Measurements from ENCODE around the gene APOBEC3B.
"Not testable (repeated sequence)": the region's sequence is repeated elsewhere in the genome, so short reads cannot be mapped to it uniquely, and the experiment has no call there.

APOBEC3B gene

DNA sequence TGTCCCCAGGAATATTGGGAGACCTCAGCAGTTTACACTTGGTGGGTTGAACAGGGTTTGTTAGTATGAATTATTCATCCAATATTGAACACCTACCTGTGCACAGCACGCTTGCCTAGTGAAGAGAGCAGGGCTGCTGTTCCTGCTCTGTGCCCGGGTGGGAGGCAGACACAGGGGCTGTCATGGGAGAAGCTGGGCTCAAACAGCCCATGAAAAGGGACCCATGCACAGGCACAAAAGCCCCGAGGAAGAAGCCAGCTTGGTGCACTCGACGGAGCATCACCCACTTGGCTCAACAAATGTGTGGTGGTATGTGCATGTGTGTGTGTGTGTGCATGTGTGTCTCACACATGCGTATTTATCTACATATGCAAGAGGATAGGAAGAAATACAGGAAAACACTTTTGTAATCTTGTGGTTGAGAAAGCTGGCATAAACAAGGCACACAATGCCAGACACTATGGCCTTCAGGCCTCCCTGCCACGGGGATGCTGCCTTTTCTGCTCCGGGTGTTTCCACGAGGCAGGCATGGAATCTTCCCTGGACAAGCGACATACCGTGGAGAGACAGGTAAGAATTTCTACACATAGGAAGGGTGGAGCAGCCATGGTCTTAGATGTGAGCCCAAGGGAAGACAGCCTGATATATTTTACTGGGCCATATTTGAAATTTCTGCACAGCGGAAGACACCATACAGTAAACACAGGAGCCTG is 29.7 kb upstream of the APOBEC3B start:
- DNase-seq, result no peak

DNA sequence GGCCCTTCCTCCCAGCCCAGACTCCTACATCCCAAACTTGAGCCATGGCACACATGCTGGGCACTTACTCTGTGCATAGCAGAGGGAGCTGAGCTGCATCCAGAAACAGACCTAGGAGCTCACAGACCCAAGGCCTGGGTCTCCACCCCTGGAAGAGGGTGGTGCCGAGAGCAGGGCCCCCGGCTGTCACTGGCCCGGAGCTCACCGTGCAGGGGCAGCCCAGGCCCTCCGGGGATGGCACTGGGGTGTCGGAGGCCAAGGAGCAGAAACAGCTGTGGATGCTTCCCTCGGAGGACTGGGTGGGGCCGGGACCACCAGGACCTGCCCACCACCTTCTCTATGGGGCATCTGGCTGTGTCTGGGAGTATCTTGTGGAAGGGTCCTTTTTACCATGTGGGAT is 29.1 kb upstream of the APOBEC3B start:
- DNase-seq, result no peak

DNA sequence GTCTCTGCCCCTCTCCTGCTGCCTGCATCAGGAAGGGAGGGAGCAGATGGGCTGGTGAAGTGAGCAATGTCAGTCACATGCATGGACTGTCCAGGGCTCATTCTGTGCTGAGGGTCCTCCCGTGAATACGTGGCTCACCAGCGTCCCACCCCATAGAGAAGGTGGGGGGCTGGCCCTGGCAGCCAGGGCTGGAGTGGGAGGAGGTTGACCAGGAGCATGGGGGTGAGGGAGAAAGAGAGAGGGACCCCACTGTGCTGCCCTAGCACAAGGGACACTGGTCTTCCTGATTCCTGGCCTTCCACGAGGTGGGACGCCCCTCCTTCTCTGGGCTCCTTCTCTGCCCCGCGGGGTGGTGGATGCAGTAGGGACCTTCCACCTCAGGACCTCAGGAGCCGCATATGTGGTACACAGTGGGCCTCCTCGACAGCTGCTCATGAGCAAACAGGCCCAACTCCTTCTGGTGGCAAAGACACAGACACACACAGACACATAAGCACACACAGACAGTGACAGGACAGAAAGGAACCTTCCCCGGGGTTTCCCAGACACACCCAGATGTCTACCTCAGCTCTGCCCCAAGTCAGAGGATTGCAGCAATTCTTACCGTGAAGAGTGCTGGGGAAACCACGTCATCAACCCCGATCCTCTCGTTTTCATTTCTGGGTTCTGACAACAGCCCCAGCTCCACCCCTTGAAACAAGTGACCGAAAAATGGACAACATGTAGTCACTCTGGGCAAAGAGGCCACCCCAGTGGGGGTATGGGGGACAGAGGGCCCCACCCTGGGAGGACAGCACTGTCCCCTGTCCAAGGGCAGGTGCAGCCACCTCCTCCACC is 28.4 kb upstream of the APOBEC3B start:
- peak; percentile 56 to 64 for DNase-seq

DNA sequence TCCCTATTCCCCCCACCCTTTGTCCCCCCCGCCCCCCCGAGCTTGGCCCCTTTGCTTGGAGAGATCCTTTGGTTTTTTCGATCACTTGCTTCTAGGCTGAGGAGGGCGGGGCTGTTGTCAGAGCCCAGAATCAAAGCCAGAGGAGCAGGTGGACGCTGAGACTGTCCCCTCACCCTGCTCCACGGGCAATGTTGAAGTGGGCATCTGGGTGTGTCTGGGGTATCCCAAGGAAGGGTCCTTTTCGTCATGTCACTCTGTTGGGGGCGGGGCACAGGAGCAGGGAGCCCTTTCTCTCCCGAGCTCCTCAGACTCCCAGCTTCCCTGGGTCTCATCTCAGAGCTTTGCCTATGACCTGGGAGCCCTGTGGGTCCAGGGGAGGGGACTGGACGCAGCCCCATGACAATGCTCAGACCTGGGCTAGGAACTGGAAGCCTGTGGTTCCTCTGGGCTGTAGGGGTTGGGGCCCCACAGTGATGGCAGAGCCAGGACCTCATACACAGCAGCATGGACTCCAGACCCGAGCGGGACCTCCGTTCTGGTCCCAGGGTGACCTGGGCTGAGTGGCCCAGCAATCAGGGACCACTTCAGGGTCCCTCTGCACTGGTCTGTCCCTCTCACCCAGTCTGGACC is 27.6 kb upstream of the APOBEC3B start:
- no peak for DNase-seq

DNA sequence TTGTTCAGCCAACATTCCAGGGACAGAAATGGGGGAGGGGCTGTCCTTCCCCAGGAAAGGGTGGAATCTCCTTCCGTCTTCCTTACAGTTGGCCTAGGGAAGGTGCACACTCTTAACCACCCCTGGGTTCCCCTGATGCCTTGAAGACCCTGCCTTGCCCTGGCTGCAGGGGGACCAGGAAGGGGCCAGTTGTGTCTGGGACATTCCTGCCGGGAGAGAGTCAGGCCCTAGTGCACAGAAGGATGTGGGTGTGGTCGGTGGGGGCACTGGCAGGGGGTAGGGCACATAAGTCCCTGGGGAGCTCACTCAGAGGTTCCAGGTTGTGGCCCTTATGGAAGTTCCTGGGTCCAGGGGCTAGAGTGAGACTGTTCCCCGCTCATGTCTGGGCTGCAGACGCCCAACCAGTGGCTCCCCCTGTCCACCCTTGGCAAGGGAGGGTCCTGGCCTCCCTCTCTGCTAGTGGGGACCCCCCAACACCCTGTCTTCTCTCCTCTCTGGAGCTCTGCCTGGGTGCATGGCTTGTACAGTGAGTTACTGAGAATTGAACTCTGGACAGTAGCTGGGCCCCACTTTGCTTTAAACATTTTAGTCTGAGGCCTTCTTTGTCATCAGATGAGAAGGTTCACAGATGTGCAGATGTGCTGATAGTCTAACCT is 26.8 kb upstream of the APOBEC3B start:
- no peak for DNase-seq

DNA sequence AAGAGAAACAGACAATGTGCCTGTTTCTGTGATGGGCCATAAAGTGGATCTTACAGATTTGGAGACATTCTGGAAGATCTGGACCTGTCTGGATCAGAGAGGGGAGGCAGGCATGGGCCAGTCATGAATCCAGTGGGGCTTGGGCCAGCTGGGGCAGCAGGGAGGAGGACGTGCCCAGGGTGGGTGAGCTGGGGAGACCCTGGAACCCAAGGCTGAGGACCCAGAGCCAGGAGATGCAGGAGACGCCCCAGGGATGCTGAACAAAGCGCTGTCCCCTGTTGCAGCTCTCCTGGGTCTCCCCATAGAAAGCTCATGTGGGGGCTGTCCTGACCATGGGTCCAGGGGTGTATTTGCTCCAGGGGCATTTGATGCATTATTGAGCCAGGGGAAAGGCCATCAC is 26.2 kb upstream of the APOBEC3B start:
- no peak for DNase-seq

DNA sequence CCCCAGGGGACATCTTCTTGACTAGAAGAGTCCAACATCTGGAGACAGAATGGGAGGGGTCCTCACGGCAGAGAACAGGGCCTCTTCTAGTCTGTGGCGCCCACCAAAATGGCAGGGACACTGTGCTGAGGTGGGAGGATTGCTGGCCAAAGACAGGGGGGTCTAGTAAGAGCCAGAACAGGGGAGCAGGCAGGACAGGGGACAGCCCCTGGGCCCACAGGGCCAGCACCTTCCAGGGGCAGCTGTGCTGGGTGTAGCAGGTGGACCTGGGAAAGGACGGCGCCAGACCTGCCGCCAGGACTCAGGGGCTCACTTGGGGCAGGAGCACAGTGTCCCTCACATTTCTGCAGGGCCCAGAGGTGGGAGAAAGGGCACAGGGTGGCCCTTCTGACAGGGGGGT is 25.6 kb upstream of the APOBEC3B start:
- DNase-seq, result no peak

DNA sequence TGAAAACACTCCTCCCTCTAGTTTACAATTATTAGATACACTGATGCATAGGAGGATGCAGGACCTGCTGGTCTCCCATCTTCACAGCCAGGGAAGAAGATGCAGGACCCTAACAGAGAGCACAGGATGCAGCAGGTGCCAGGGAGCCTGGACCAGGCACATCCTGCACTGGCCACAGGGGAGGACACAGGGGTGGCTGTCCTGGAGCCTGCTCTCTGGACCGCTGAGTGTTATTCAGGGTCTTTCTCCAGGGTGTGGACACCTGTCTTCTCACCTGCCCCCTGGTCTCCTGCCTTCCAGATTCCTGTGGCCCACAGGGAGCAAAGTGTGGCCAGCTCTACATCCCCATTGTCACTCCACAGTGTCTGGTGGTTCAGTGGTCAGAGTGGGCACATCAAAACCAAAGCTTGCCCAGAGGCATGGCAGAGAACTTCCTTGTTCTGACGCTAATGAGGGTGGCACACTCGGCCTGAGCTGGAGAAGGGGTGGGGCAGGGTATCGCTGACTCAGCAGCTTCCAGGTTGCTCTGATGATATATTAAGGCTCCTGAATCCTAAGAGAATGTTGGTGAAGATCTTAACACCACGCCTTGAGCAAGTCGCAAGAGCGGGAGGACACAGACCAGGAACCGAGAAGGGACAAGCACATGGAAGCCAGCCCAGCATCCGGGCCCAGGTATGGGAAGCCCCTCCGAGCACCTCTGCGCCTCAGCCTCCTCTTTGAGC is 24.9 kb upstream of the APOBEC3B start, which contains the start of gene APOBEC3A:
TSS of gene APOBEC3A (plus strand) at position 564 of the 725 bp plus-strand sequence. CDS start at position 647, 83 bp downstream.
- DNase-seq, result no peak

DNA sequence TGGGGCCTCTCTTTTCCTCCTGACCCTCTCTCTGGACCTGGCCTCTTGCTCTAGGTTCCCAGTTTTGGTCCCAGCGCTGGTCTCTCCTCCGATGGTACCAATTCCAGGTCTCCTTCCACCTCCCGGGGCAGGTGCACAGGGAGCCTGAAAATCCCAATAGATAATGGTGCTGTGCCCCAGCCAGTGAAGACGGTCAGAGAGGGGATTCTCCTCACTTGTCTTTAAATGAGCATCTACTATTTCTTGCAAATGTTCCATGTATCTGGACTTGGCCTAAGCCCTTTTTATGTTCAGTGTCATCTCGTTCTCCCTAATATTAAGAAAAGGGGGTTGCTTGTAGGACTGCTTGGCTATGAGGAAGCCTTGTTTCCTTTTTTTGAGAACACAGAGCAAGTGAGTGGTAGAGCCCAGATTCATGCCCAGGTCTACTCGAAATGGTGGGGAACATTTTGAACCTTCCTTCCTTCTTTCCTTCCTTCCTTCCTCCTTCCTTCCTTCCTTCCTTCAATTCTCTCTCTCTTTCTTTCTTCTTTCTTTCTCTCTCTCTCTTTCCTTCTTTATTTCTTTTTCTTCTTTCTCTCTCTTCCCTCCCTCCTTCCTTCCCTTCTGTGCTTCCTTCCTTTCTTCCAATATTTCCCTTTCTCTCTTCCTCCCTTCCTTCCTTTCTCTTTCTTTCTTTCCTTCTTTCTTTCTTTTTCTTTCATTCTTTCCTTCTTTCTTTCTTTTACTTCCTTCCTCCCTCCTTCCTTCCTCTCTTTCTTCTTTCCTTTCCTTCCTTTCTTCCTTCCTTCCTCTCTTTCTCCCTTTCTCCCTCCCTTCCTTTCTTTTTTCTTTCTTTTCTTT is 24.1 kb upstream of the APOBEC3B start:
- no peak for DNase-seq

DNA sequence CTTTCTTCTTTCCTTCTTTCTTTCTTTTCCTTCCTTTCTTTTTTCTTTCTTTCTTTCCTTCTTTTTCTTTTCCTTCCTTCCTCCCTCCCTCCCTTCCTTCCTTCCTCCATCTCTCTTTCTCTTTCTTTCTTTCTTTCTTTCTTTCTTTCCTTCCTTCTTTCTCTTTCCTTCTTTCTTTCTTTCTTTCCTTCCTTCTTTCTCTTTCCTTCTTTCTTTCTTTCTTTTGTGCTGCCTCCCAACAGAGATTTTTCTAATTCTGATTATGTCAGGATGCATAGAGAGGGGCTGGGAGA is 23.6 kb upstream of the APOBEC3B start:
- not testable (repeated sequence) for DNase-seq

DNA sequence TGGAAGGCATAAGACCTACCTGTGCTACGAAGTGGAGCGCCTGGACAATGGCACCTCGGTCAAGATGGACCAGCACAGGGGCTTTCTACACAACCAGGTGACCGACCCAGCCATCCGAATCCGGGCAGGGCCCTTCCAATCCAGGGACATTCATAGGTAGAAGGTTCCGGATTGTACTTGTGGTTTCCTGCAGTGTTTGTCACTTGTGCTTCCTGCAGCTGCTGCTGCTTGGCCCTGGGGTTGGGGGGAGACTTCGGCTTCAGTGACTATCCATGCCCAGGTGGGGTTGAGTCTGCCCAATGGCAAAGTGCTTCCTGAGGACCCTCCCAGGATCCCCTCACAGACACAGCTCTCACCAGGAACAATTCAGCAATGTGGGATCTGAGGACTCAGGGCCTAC is 22.6 kb upstream of the APOBEC3B start:
- no peak for DNase-seq

DNA sequence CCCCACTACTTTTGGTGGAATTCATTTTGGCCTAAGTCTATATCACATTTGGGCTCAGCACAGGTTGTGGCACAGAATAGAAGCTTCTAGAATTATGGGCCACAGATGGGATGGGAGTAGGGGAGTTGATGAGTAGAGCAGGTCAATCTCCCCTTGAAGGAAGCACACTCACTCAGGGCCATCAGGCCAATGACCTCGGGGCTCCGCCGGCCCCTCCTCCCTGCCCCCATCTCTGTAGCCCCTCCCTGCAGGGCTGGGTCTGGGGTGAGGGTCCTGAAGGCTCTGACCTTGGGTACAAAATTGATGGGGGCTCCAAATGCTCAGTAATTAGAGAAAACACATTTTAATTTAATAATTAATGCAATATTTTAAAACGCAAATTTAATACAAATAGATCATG is 21.5 kb upstream of the APOBEC3B start:
- DNase-seq, result not testable (repeated sequence)

DNA sequence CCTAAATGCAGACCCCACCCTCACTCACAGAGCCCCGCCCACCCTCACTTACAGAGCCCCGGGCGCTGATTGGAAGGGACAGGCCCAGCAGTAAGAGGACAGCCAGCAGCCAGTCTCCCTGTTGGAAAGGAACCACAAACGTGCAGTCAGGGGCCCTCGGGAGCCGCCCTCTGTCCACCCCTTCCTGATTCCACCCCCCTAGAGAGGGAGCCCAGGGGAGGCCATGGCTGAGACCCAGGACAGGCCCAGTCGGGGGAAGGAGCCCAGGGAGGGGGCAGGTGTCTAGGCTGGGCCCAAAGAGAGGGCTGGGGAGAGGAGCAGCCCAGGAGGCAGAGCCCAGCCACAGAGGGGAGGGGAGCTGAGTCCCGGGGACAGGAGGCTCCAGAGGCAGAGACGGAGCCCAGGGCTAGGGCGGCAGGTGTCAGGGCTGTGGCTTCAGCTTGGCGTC is 18.8 kb upstream of the APOBEC3B start:
- DNase-seq, result not testable (repeated sequence)

DNA sequence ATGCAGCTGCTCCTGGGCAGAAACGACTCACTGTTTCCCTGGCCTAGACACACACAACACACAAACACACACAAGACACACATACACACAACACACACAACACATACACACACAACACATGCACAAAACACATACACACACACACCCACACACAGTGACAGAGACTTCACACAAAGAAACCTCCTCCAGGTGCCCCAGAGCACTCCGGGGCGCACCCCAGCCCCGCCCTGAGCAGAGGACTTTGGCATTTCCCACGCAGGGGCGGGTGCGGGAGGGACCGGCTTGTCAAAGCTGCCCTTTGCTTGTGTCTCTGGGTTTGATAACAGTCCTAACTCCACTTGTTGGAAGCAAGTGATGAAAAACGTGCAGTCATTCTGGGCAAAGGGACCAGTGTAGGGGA is 18.3 kb upstream of the APOBEC3B start:
- DNase-seq, result no peak

DNA sequence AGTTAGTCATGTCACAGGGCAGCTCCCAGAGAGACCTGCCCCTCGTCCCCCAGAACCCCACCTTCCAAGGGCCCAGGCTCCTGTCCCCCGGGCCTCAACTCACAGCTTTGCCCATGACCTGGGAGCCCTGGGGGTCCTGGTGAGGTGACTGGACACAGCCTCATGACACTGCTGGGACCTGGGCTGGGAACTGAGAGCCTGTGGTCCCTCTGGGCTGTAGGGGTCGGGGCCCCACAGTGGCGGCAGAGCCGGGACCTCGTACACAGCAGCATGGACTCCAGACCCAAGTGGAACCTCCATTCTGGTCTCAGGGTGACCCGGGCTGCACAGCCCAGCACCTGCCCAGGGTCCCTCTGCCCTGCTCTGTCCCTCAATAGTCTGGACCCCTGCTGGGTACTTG is 17.8 kb upstream of the APOBEC3B start:
- DNase-seq, result no peak

DNA sequence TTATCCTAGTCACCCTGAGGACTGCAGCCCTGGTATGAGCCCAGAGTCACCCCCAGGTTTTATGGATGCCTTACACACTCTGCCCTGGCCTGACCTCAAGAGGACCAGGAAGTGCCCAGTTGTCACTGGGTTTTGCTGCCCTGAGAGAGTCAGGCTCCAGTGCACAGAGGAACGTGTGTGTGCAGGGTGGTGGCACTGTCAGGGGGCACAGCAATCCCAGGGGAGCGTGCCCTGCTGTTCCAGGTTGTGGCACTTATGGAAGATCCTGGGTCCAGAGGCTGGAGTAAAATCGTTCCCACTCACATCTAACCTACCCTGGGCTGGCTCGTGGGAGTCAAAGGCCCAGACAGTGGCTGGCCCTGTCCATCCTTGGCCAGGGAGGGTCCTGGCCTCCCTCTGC is 17.2 kb upstream of the APOBEC3B start:
- no peak for DNase-seq

DNA sequence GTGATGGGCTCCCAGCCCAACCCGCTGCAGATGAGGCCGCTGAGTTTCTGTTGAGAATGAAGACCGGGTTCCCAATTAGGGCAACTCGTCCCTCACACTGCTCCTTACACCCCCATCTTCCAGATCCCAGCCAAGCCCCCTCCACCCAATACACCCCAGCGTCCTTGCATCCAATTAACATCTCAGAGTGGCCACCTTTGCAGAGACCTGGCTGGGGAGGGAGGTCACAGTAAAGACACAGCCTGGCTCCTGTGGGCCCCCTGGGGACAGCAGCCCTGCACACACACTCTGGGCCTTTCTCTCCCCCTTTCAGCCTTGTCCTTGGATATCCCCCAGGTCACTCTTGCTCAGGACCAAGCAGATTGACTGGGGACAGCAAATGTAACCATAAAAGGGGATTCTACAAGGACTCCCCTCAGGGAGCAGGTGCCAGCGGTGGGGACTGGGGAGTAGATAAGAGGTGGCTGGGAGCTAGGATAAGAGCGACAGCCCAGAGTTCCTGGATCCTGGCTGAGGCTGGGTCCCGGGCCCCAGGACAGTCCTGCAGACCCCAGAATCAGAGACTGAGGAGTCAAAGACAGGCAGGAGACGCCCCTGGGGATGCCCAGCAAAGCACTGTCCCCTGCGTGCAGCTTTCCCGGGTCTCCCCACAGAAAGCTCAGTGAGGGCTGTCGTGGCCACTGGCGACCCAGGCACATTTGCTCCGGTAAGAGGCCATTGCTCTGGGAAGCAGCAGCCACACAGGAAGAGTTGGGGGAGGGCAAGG is 16.4 kb upstream of the APOBEC3B start:
- no peak for DNase-seq

DNA sequence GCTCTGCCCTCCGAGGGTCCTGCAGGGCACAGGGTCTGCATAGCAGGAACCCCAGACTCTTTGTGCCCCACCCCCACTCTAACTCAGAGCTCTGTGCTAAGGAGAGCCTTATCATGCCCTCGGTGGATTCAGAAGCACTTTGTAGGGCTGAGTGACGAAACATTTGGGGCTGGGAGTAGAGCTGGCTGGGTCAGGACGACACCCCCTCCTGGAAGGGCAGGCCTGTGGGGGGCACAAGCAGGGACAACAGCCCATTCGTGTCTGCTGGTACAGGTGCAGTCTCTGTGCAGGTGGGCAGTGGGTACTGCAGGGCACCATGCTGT is 15.8 kb upstream of the APOBEC3B start:
- DNase-seq, result no peak

DNA sequence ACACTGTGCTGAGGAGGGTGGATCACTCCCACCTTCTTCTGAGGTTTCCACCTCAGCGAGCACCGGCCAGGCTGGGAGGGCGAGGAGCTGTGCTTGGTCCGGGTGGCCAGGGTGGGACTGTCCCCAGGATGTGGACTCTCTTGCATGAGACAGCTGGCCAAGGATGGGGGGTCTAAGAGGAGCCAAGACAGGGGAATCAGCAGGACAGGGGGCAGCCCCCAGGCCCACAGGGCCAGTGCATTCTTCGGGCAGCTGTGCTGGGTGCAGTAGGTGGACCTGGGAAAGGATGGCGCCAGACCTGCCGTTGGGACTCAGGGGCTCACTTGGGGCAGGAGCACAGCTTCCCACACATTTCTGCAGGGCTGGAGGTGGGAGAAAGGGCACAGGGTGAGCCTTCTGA is 15.2 kb upstream of the APOBEC3B start:
- DNase-seq, result no peak

DNA sequence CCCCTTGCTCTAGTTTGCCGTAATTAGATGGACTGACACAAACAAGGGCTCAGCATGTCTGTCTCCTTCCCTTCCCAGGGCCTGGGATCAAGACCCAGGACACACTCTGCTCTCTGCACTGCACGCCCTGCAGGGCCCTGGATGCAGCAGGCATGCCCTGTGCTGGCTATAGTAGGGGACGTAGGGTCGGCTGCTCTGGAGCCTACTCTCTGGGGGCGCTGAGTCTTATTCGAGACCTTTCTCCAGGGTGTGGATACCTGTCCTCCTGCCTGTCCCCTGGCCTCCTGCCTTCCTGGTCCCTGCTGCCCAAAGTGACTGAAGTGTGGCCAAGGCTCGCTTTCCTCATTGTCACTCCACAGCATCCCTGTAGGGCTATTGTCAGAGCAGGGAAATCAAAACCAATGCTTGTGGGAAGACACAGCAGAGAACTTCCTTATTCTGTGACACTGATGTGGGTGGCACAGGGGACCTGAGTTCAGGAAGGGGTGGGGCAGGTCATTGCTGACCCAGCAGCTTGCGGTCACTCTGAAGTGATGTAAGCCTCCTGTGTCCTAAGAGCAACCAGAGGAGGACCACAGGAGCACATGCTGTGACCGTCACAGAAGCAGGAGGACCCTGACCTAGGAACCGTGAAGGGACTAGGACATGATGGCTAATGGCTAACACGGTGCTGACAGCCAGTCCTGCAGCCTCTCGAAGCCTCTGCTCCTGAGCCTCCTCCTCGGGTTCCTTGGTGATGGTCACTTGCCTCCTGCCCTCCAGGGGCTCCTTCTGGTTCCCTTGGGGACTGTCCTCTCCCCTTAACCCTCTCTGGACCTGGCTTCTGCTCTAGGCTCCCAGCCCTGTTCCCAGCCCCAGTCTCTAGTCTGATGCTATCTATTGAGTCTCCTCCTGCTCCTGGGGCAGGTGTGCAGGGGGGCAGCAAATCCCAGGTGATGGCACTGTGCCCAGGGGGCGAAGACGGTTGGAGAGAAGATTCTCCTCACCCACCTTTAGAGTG is 14.4 kb upstream of the APOBEC3B start:
- no peak for DNase-seq
